Astrocyte (in vitro differentiated cells and primary cell): ENCODE measurements around the gene SLC66A2.

Source experiments
- EZH2 ChIP-seq: IDR thresholded peaks from 2 replicates; pipeline ENCODE4 v1.6.1; 2012; ENCODE audit warnings: mild to moderate bottlenecking, low read length, inconsistent platforms; ENCODE audit not compliant: insufficient read depth
- TF ChIP-seq, protein P1 (sequence below): IDR thresholded peaks from 2 replicates; pipeline ENCODE4 v1.5.1; 2011; ENCODE audit warnings: low read depth, mild to moderate bottlenecking, inconsistent platforms, low read length, moderate library complexity; ENCODE audit not compliant: insufficient read depth

DNA sequence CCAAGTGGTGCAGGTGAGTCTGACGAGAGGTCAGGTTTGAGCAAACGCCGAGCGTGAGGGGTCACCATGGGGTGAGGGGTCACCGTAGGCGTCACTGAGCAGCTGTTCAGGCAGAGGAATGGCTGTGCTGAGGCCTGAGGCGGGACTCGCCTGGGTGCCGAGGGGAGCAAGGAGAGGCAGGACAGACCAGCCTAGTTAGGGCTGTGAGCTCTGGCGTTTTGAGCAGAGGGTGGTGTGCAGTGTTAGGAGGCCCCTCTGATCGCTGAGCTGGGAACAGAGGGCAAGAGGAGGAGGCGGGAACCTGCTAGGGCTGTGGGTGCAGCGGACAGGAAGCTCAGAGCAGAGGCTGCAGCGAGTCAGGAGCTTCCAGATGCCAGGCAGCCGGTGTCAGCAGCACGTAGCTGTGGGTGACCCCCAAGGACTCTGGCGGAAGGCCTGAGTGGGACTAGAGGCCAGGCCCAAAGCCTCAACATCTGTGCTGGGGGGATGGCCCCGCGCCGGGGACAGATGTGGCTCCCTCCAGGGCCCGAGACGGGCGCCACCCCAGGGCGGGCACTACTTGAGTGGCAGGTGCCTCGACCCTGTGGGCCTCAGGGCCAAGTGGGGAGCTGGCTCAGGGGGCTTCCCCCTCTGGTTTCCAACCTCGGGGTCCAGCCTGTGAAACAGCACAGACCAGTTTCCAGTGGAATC lies 98.0 kb downstream of the SLC66A2 start:
- TF ChIP-seq, protein P1, sequence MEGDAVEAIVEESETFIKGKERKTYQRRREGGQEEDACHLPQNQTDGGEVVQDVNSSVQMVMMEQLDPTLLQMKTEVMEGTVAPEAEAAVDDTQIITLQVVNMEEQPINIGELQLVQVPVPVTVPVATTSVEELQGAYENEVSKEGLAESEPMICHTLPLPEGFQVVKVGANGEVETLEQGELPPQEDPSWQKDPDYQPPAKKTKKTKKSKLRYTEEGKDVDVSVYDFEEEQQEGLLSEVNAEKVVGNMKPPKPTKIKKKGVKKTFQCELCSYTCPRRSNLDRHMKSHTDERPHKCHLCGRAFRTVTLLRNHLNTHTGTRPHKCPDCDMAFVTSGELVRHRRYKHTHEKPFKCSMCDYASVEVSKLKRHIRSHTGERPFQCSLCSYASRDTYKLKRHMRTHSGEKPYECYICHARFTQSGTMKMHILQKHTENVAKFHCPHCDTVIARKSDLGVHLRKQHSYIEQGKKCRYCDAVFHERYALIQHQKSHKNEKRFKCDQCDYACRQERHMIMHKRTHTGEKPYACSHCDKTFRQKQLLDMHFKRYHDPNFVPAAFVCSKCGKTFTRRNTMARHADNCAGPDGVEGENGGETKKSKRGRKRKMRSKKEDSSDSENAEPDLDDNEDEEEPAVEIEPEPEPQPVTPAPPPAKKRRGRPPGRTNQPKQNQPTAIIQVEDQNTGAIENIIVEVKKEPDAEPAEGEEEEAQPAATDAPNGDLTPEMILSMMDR, result no peak
- no peak for TF ChIP-seq EZH2
